H9 (cell line): ENCODE measurements around the gene RBM38. TPM values are rescaled to one million over a fixed set of nuclear protein-coding genes. Genes with fewer than 3 reads are reported as not detected.

ENCODE experiments used
- DNase-seq: peaks from one replicate; pipeline ENCODE4 v3.0.0-alpha.2; 2017
- H2AFZ ChIP-seq: one replicate; pipeline ENCODE4 v1.6.1; 2013; ENCODE audit warnings: mild to moderate bottlenecking, low read length, control low read depth, moderate library complexity
- H2AK5ac ChIP-seq: 2 replicates; pipeline ENCODE4 v1.6.1; 2013; ENCODE audit warnings: low read length, control low read depth, mixed read lengths; ENCODE audit not compliant: insufficient read length
- H2BK120ac ChIP-seq: one replicate; pipeline ENCODE4 v1.6.1; 2013; ENCODE audit warnings: low read depth, mild to moderate bottlenecking, low read length, control low read depth, inconsistent platforms; ENCODE audit not compliant: poor library complexity, severe bottlenecking
- H2BK12ac ChIP-seq: 2 replicates; pipeline ENCODE4 v1.6.1; 2013; ENCODE audit warnings: low read length, control low read depth, mixed read lengths, low read depth; ENCODE audit not compliant: insufficient read length
- H2BK15ac ChIP-seq: 2 replicates; pipeline ENCODE4 v1.6.1; 2013; ENCODE audit warnings: low read depth, low read length, control low read depth
- H2BK20ac ChIP-seq: one replicate; pipeline ENCODE4 v1.6.1; 2013; ENCODE audit warnings: low read depth, mild to moderate bottlenecking, low read length, control low read depth, inconsistent platforms; ENCODE audit not compliant: poor library complexity, severe bottlenecking
- H2BK5ac ChIP-seq: 2 replicates; pipeline ENCODE4 v1.6.1; 2013; ENCODE audit warnings: low read length, control low read depth, mixed read lengths; ENCODE audit not compliant: insufficient read length
- H3K14ac ChIP-seq: 2 replicates; pipeline ENCODE4 v1.6.1; 2013; ENCODE audit warnings: low read length, control low read depth; ENCODE audit not compliant: insufficient read depth
- H3K18ac ChIP-seq: 2 replicates; pipeline ENCODE4 v1.6.1; 2013; ENCODE audit warnings: low read depth, mild to moderate bottlenecking, mixed read lengths, low read length, control low read depth; ENCODE audit not compliant: insufficient read length
- H3K23ac ChIP-seq: 2 replicates; pipeline ENCODE4 v1.6.1; 2013; ENCODE audit warnings: low read length, control low read depth, mixed read lengths, low read depth; ENCODE audit not compliant: insufficient read length
- H3K23me2 ChIP-seq: 2 replicates; pipeline ENCODE4 v1.6.1; 2013; ENCODE audit warnings: low read depth, mild to moderate bottlenecking, mixed read lengths, low read length, control low read depth; ENCODE audit not compliant: insufficient read length, poor library complexity, severe bottlenecking
- H3K27ac ChIP-seq: 2 replicates; pipeline ENCODE4 v1.5.1; 2013; ENCODE audit warnings: low read length, control low read depth, mixed read lengths, low read depth; ENCODE audit not compliant: insufficient read length
- H3K27me3 ChIP-seq: 2 replicates; pipeline ENCODE4 v1.6.1; 2013; ENCODE audit warnings: low read length, control low read depth, inconsistent platforms; ENCODE audit not compliant: insufficient read depth
- H3K4ac ChIP-seq: 2 replicates; pipeline ENCODE4 v1.6.1; 2013; ENCODE audit warnings: low read depth, mild to moderate bottlenecking, control low read depth, inconsistent platforms, low read length, moderate library complexity
- H3K4me1 ChIP-seq: 2 replicates; pipeline ENCODE4 v1.6.1; 2013; ENCODE audit warnings: low read length, control low read depth, inconsistent platforms; ENCODE audit not compliant: insufficient read depth
- H3K4me2 ChIP-seq: 2 replicates; pipeline ENCODE4 v1.6.1; 2013; ENCODE audit warnings: low read length, control low read depth, mixed read lengths; ENCODE audit not compliant: insufficient read length, insufficient read depth
- H3K56ac ChIP-seq: 2 replicates; pipeline ENCODE4 v1.6.1; 2013; ENCODE audit warnings: low read depth, mild to moderate bottlenecking, mixed read lengths, low read length, control low read depth; ENCODE audit not compliant: insufficient read length
- H3K79me1 ChIP-seq: 2 replicates; pipeline ENCODE4 v1.6.1; 2013; ENCODE audit warnings: low read depth, mild to moderate bottlenecking, moderate library complexity, low read length, control low read depth, inconsistent platforms; ENCODE audit not compliant: insufficient read depth, poor library complexity, severe bottlenecking
- H3K79me2 ChIP-seq: 2 replicates; pipeline ENCODE4 v1.6.1; 2013; ENCODE audit warnings: low read length, control low read depth, inconsistent platforms; ENCODE audit not compliant: insufficient read depth
- H3K9ac ChIP-seq: 2 replicates; pipeline ENCODE4 v1.6.1; 2013; ENCODE audit warnings: low read length, control low read depth, mixed read lengths; ENCODE audit not compliant: insufficient read length; ENCODE audit errors: extremely low read depth
- H3K9me3 ChIP-seq: one replicate; pipeline ENCODE4 v1.6.1; 2013; ENCODE audit warnings: low read depth, low read length, inconsistent platforms; ENCODE audit not compliant: control insufficient read depth
- H3T11ph ChIP-seq: one replicate; pipeline ENCODE4 v1.6.1; 2013; ENCODE audit warnings: mild to moderate bottlenecking, low read length, control low read depth, inconsistent platforms
- H4K20me1 ChIP-seq: one replicate; pipeline ENCODE4 v1.6.1; 2013; ENCODE audit not compliant: control insufficient read depth, insufficient read length, insufficient read depth
- H4K5ac ChIP-seq: 2 replicates; pipeline ENCODE4 v1.6.1; 2013; ENCODE audit warnings: low read depth, mild to moderate bottlenecking, mixed read lengths, low read length, control low read depth; ENCODE audit not compliant: insufficient read length
- H4K8ac ChIP-seq: replicated peaks from 2 replicates; pipeline ENCODE4 v1.6.1; 2013; ENCODE audit warnings: low read length, control low read depth, mixed read lengths, low read depth; ENCODE audit not compliant: insufficient read length
- H4K91ac ChIP-seq: 2 replicates; pipeline ENCODE4 v1.6.1; 2013; ENCODE audit warnings: low read depth, mild to moderate bottlenecking, moderate library complexity, mixed read lengths, low read length, control low read depth; ENCODE audit not compliant: insufficient read length
- H3K27ac Mint-ChIP-seq, 3 experiments: 2 replicates in 2 of 3; 3 replicates in 1 of 3; pipeline ENCODE4 v1.8.0; 2020 to 2021; ENCODE audit warnings: mixed read lengths in 3 of 3, mild to moderate bottlenecking in 1 of 3, moderate library complexity in 1 of 3
- H3K27me3 Mint-ChIP-seq: 2 replicates; pipeline ENCODE4 v1.8.0; 2021; ENCODE audit warnings: low read depth, mild to moderate bottlenecking, moderate library complexity, mixed read lengths
- H3K36me3 Mint-ChIP-seq, 3 experiments: 2 replicates in 2 of 3; 3 replicates in 1 of 3; pipeline ENCODE4 v1.8.0; 2020 to 2021; ENCODE audit warnings: low read depth in 3 of 3, mixed read lengths in 3 of 3; ENCODE audit not compliant: insufficient read depth in 1 of 3
- H3K4me1 Mint-ChIP-seq, 2 experiments: 2 replicates each; pipeline ENCODE4 v1.8.0; 2020; ENCODE audit warnings: mixed read lengths in 2 of 2
- H3K4me3 Mint-ChIP-seq, 2 experiments: 2 replicates in 1 of 2; 3 replicates in 1 of 2; pipeline ENCODE4 v1.8.0; 2020 to 2021; ENCODE audit warnings: mild to moderate bottlenecking in 2 of 2, mixed read lengths in 2 of 2, moderate library complexity in 1 of 2
- H3K9me3 Mint-ChIP-seq, 2 experiments: 2 replicates in 1 of 2; 3 replicates in 1 of 2; pipeline ENCODE4 v1.8.0; 2020; ENCODE audit warnings: mild to moderate bottlenecking in 2 of 2, mixed read lengths in 2 of 2, moderate library complexity in 1 of 2
- CTCF ChIP-seq: fragments of 200-600 bp; sonication (generic); conservative IDR thresholded peaks from 3 replicates; pipeline ENCODE4 v1.8.0; 2021; ENCODE audit warnings: antibody characterized with exemption, mild to moderate bottlenecking
- WGBS: extraction: QIAGEN DNeasy Blood & Tissue Kit; methylation state at CpG from one replicate; pipeline ENCODE4 v1.1.7; 2013; ENCODE audit warnings: missing lambda C conversion rate, low lambda C conversion rate, mixed read lengths; ENCODE audit not compliant: insufficient read length; ENCODE audit errors: extremely low coverage; 5-methylcytosine and 5-hydroxymethylcytosine counted together
- total RNA-seq: library from RNA; stranded (reverse); gene quantifications from 2 replicates; pipeline ENCODE4 v1.2.1, GENCODE V29; 2021

The RBM38 gene
- total RNA-seq, 1 experiment from 2014 or later: 66.8 TPM

GRCh38 chr20:57383447-57384347 is 7.5 kb upstream of the RBM38 start:
- H3K4me3 Mint-ChIP-seq: no peak overlapping the region

More at GRCh38 chr20:57383447-57384347, 7.5 kb upstream of the RBM38 start:
- Mint-ChIP-seq H3K36me3 (peaks cover 0 to 14% (median 3%) of the 10 kb centered on the region in 3 experiments; a peak in 3 of 7 replicates), H3K9me3 (no peaks in the 10 kb centered on the region), H3K27me3 (no peaks in the 10 kb centered on the region), H3K4me1 (peaks cover 2 to 10% of the 10 kb centered on the region in 2 experiments), H3K27ac (peak overlapping the region in 1 of 3 experiments; percentile 49; a peak in 2 of 7 replicates)
- Histone ChIP-seq H2BK20ac (no peak overlapping the region), H2BK120ac (no peak overlapping the region), H3K14ac (no peak overlapping the region), H3K4me2 (no peak overlapping the region), H3K27ac (no peak overlapping the region), H3K4me1 (no peaks in the 10 kb centered on the region), H3K79me2 (no peaks in the 10 kb centered on the region), H3T11ph (no peak overlapping the region), H3K56ac (no peak overlapping the region), H3K18ac (no peak overlapping the region), H3K9ac (no peak overlapping the region), H4K20me1 (no peaks in the 10 kb centered on the region), H2AFZ (no peak overlapping the region), H4K5ac (no peak overlapping the region), H3K23me2 (no peaks in the 10 kb centered on the region), H2BK15ac (no peak overlapping the region; the same call in 1 of the 2 replicates), H4K8ac (no peak overlapping the region), H3K9me3 (no peaks in the 10 kb centered on the region), H3K23ac (no peak overlapping the region), H3K79me1 (no peaks in the 10 kb centered on the region), H3K4ac (no peak overlapping the region), H2BK5ac (no peak overlapping the region), H2AK5ac (no peak overlapping the region), H4K91ac (no peak overlapping the region), H3K27me3 (no peaks in the 10 kb centered on the region), H2BK12ac (no peak overlapping the region)
- no CpG with 5 or more reads among the region's 20 CpGs for WGBS
- DNase-seq: peak; percentile 61
- no peak for TF ChIP-seq CTCF
